NCI-H524 (cell line): Measurements from ENCODE around the gene LCAT.

ENCODE experiments used
- DNase-seq, 2 experiments: peaks; one replicate each; lab custom pipeline; 2025; lab: John Stamatoyannopoulos, UW

Gene LCAT

GRCh38 chr16:67968400-67969253 is 24.7 kb upstream of the LCAT start, which contains the start of gene SLC12A4:
Gene SLC12A4, minus strand, starts transcription at chr16:67968637. Its CDS starts 84 bp downstream, at chr16:67968553.
- DNase-seq: peak in 1 of 2 experiments; percentile 51

- no peak for DNase-seq
Observed at GRCh38 chr16:67967958-67968399, 24.1 kb upstream of the LCAT start.

- DNase-seq: peak; percentile 46 to 70
Observed at GRCh38 chr16:67967183-67967957, 23.4 kb upstream of the LCAT start.

GRCh38 chr16:67966549-67967182 is 22.7 kb upstream of the LCAT start:
- DNase-seq: no peak

GRCh38 chr16:67965668-67966548 is 22.0 kb upstream of the LCAT start:
- DNase-seq: no peak

GRCh38 chr16:67964477-67965131 is 20.7 kb upstream of the LCAT start:
- no peak for DNase-seq

GRCh38 chr16:67963662-67964321 is 19.9 kb upstream of the LCAT start:
- no peak for DNase-seq

GRCh38 chr16:67963292-67963661 is 19.4 kb upstream of the LCAT start:
- DNase-seq: no peak

- DNase-seq: no peak
Observed at GRCh38 chr16:67962135-67962534, 18.2 kb upstream of the LCAT start.

- DNase-seq: peak in 1 of 2 experiments; percentile 39
Observed at GRCh38 chr16:67961551-67961957, 17.6 kb upstream of the LCAT start.

GRCh38 chr16:67959536-67960329 is 15.8 kb upstream of the LCAT start:
- no peak for DNase-seq

GRCh38 chr16:67957622-67958021 is 13.7 kb upstream of the LCAT start:
- DNase-seq: no peak

GRCh38 chr16:67954421-67955196 is 10.7 kb upstream of the LCAT start:
- DNase-seq: no peak

GRCh38 chr16:67953641-67954375 is 9.9 kb upstream of the LCAT start:
- DNase-seq: no peak

- DNase-seq: no peak
Observed at GRCh38 chr16:67951485-67951884, 7.6 kb upstream of the LCAT start.

- no peak for DNase-seq
Observed at GRCh38 chr16:67950335-67950843, 6.5 kb upstream of the LCAT start.

GRCh38 chr16:67949645-67950044 is 5.7 kb upstream of the LCAT start:
- no peak for DNase-seq

GRCh38 chr16:67948015-67948414 is 4.1 kb upstream of the LCAT start:
- DNase-seq: no peak
